ENCODE measurements around the gene TMEM171. TPM values are rescaled to one million over a fixed set of nuclear protein-coding genes. Genes with fewer than 3 reads are reported as not detected.

The TMEM171 gene
- total and polyA plus RNA-seq, 2 of the 8 experiments (the other 6 are each of a cell fraction or from before 2014, with no cell fraction given) = 1.0 to 2.2 TPM

GRCh38 chr5:73176250-73176649 is 55.9 kb downstream of the TMEM171 start:
- TF ChIP-seq JUND (IDR thresholded peaks at IDR 0.05; ENCODE audit: low read length) (no peak), SIX5 (IDR thresholded peaks at IDR 0.05; ENCODE audit: low read depth, low read length) (no peak)
- no peak overlapping the region for H2BK5ac ChIP-seq (ENCODE audit: low read depth, low read length)
- no peak overlapping the region for H3K4me2 ChIP-seq (ENCODE audit: insufficient read depth in 1 of 2, low read depth in 2 of 2, low read length in 2 of 2)
- H4K8ac ChIP-seq (ENCODE audit: extremely low read depth, insufficient read depth, low read length) = no peak overlapping the region
- no peak overlapping the region for H2BK15ac ChIP-seq (ENCODE audit: low read length)
- 89% methylated on average over 2 of the region's 2 CpGs; no CpG with 5 or more reads in 1 of the 2 experiments for WGBS, 2 experiments (ENCODE audit: extremely low coverage in 1 of 2, insufficient coverage in 1 of 2, insufficient read length in 1 of 2, insufficient replicate concordance in 2 of 2, low coverage in 1 of 2, low lambda C conversion rate in 2 of 2, missing lambda C conversion rate in 1 of 2)
- H3K4me3 ChIP-seq (ENCODE audit: extremely low read depth in 1 of 4, insufficient read depth in 2 of 4, low read depth in 3 of 4, low read length in 4 of 4) = no peak overlapping the region
- no peak overlapping the region for H2BK20ac ChIP-seq (ENCODE audit: low read length)
- H3K79me1 ChIP-seq (ENCODE audit: low read depth, low read length) = no peaks in the 10 kb centered on the region
- H3K56ac ChIP-seq (replicated peaks; ENCODE audit: insufficient read length, low read depth, low read length) = no peak overlapping the region
- POLR2A ChIA-PET (ENCODE audit: partially characterized antibody) = interaction anchor here (1.5 kb wide), 1 partner anchor 51 kb away, joined by 3 read pairs; no protein-coding TSS in a partner anchor
- no peaks in the 10 kb centered on the region for H3K36me3 ChIP-seq (ENCODE audit: control insufficient read depth in 2 of 4, insufficient read depth in 4 of 4, low read length in 3 of 4)
- no peak overlapping the region for H3K27ac ChIP-seq (ENCODE audit: low read depth, low read length)
- H3K14ac ChIP-seq (ENCODE audit: insufficient read length) = no peak overlapping the region
- no peak overlapping the region for H3K23ac ChIP-seq (ENCODE audit: insufficient read length)
- H2BK12ac ChIP-seq (ENCODE audit: low read depth, low read length) = no peak overlapping the region
- no peak overlapping the region for H4K5ac ChIP-seq (ENCODE audit: insufficient read length, low read depth, low read length)
- no peak overlapping the region for H4K91ac ChIP-seq (replicated peaks; ENCODE audit: insufficient read length, low read length)
- DNase-seq (ENCODE audit: low read depth in 1 of 2, low spot score in 2 of 2) = no peak
- peak overlapping the region; percentile 80; the same call in 1 of the 2 replicates for H2AFZ ChIP-seq (ENCODE audit: low read length)
- no peaks in the 10 kb centered on the region for H3K9me3 ChIP-seq (ENCODE audit: insufficient read depth in 2 of 2, low read depth in 1 of 2, low read length in 1 of 2)
- no peak overlapping the region for H3K9ac ChIP-seq (replicated peaks in 1 of 4; ENCODE audit: extremely low read depth in 1 of 4, low read depth in 3 of 4, low read length in 3 of 4)
- H3K79me2 ChIP-seq (ENCODE audit: control insufficient read depth in 1 of 2, insufficient read depth in 2 of 2, low read length in 2 of 2) = no peaks in the 10 kb centered on the region
- no peak for FAIRE-seq
- no peaks in the 10 kb centered on the region for H3K4me1 ChIP-seq (replicated peaks in 1 of 4; ENCODE audit: control insufficient read depth in 3 of 4, insufficient read depth in 4 of 4, low read length in 3 of 4)
- H3K4ac ChIP-seq (replicated peaks; ENCODE audit: insufficient read length, low read depth, low read length) = no peak overlapping the region
- CTCF ChIA-PET (ENCODE audit: partially characterized antibody) = interaction anchor here (1.2 to 2.3 kb wide), 2 partner anchors 25 to 40 kb away, joined by 3 to 17 read pairs; no protein-coding TSS in a partner anchor
- no peaks in the 10 kb centered on the region for H3K27me3 ChIP-seq (replicated peaks in 1 of 4; ENCODE audit: control insufficient read depth in 3 of 4, extremely low read depth in 1 of 4, insufficient read depth in 3 of 4, low read length in 3 of 4)
- H3K18ac ChIP-seq (ENCODE audit: extremely low read depth, low read length) = no peak overlapping the region
- H2AK5ac ChIP-seq (ENCODE audit: low read depth, low read length) = no peak overlapping the region
- no peak overlapping the region for H2BK120ac ChIP-seq (replicated peaks; ENCODE audit: low read depth, low read length)
- no peaks in the 10 kb centered on the region for H3K23me2 ChIP-seq (ENCODE audit: low read depth, low read length)
- no peaks in the 10 kb centered on the region for H4K20me1 ChIP-seq (replicated peaks in 1 of 2; ENCODE audit: control insufficient read depth in 1 of 2, insufficient read depth in 2 of 2, low read length in 2 of 2)
